ENCODE results near the gene PNPO. TPM values are rescaled to one million over a fixed set of nuclear protein-coding genes. Genes with fewer than 3 reads are reported as not detected.

Gene PNPO
- total and polyA plus RNA-seq, 2 of the 8 experiments (the other 6 are each of a cell fraction or from before 2014, with no cell fraction given): 7.0 to 8.1 TPM

- TF ChIP-seq PHF8 (conservative IDR thresholded peaks at IDR 0.05; ENCODE audit: low read depth, low read length) (peak; percentile 97), RFX5 (IDR thresholded peaks at IDR 0.05; ENCODE audit: borderline replicate concordance, low read depth, low read length) (no peak), SUZ12 (IDR thresholded peaks at IDR 0.05; ENCODE audit: low read length) (no peak), TAF7 (optimal IDR thresholded peaks at IDR 0.05; ENCODE audit: borderline replicate concordance, low read depth, low read length) (peak; percentile 52), TEAD4 (IDR thresholded peaks at IDR 0.05; ENCODE audit: low read depth, low read length) (no peak), CHD2 (IDR thresholded peaks at IDR 0.05; ENCODE audit: low read length) (peak; percentile 99), TAF1 (IDR thresholded peaks at IDR 0.05; ENCODE audit: low read depth, low read length) (peak; percentile 64)
These were observed 45.3 kb upstream of the PNPO start, which contains the start of gene SP2 (continued) for GRCh38 chr17:47895856-47896671.

Measured in H1 (cell line).